GM12801 (cell line): ENCODE data around the gene PLEKHG4B.

Experiments used
- TF ChIP-seq, protein P1 (sequence below): IDR thresholded peaks from one replicate; pipeline ENCODE4 v1.5.1; 2011; ENCODE audit warnings: control low read depth; ENCODE audit not compliant: insufficient read length; ENCODE audit errors: extremely low read depth

PLEKHG4B gene

GRCh38 chr5:192970-193831 is 101.2 kb downstream of the PLEKHG4B start:
- TF ChIP-seq, protein P1, sequence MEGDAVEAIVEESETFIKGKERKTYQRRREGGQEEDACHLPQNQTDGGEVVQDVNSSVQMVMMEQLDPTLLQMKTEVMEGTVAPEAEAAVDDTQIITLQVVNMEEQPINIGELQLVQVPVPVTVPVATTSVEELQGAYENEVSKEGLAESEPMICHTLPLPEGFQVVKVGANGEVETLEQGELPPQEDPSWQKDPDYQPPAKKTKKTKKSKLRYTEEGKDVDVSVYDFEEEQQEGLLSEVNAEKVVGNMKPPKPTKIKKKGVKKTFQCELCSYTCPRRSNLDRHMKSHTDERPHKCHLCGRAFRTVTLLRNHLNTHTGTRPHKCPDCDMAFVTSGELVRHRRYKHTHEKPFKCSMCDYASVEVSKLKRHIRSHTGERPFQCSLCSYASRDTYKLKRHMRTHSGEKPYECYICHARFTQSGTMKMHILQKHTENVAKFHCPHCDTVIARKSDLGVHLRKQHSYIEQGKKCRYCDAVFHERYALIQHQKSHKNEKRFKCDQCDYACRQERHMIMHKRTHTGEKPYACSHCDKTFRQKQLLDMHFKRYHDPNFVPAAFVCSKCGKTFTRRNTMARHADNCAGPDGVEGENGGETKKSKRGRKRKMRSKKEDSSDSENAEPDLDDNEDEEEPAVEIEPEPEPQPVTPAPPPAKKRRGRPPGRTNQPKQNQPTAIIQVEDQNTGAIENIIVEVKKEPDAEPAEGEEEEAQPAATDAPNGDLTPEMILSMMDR = no peak

- TF ChIP-seq, protein P1 = no peak
Observed at GRCh38 chr5:194102-194501, 102.1 kb downstream of the PLEKHG4B start.

DNA sequence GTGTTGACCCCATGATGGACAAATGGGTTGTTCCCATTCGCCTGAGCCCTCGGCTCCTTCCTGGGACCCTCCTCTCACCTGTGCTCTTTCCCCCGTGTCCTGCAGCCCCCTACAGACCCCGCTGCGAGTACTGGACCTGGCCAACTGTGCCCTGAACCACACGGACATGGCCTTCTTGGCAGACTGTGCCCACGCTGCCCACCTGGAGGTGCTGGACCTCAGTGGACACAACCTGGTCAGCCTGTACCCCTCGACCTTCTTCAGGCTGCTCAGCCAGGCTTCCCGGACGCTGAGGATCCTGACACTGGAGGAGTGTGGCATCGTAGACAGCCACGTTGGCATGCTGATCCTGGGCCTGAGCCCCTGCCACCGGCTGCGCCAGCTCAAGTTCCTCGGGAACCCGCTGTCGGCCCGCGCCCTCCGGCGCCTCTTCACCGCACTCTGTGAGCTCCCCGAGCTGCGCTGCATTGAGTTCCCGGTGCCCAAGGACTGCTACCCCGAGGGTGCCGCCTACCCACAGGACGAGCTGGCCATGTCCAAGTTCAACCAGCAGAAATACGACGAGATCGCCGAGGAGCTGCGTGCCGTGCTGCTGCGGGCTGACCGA is 102.7 kb downstream of the PLEKHG4B start:
- TF ChIP-seq, protein P1 = no peak

- TF ChIP-seq, protein P1 = no peak
Observed at GRCh38 chr5:195401-196160, 103.6 kb downstream of the PLEKHG4B start.

DNA sequence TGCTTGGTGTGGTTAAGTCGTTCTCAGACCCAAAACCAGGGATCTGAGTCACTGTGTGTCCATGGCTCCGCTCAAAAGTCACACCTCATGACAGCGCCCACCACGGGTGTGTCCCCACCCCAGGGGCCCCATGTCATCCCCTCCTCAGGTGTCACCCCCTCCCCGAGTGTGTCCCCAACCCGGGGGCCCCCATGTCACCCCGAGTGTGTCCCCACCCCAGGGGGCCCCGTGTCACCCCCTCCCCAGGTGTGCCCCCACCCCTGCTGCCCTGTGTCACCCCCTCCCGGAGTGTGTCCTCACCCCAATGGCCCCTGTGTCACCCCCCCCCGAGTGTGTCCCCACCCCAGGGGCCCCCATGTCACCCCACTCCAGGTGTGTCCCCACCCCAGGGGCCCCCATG is 104.4 kb downstream of the PLEKHG4B start:
- TF ChIP-seq, protein P1 = no peak

DNA sequence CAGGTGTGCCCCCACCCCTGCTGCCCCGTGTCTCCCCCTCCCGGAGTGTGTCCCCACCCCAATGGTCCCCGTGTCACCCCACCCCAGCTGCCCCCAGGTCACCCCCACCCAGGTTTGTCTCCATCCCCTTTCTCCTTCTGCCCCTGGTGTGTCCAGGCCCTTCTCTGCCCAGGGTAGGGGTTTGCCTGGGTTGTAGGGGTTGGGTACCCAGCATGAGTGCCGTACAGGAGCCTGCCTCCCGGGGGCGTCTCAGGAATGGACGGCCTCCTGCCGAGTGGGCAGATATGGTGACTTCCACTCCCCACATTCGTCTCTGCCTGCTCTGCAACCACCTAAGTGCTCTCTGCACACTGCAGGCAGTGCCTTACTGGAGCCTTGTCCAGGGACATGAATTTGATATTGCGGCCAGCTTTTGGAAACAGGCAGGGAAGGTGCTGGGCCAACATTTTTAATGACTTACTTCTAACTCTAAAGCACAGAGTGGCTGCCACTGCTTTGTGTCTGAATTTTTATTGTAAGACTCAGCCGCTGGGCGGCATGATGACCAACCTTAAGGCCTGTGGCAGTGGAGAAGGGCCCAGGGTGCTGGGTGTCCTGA is 106.0 kb downstream of the PLEKHG4B start:
- TF ChIP-seq, protein P1 = no peak
